WTC11 (cell line): ENCODE data around the gene TRMT11. TPM values are rescaled to one million over a fixed set of nuclear protein-coding genes. Genes with fewer than 3 reads are reported as not detected.

ENCODE experiments used
- ATAC-seq: fragments of 200-7000 bp; cut with Tn5 transposase; 2 replicates; pipeline ENCODE4 v1.10.0; 2021; ENCODE audit warnings: mild to moderate bottlenecking, moderate library complexity
- CTCF ChIA-PET: fragments of 300-600 bp; sonication (Branson Sonifier 250); formaldehyde crosslinking; loops from one replicate; lab custom pipeline; 2021; ENCODE audit warnings: antibody characterized with exemption; lab: Charles Lee
- POLR2A ChIA-PET: fragments of 350-600 bp; sonication (Branson Sonifier 250); formaldehyde crosslinking; loops from one replicate; lab custom pipeline; 2021; ENCODE audit warnings: antibody characterized with exemption; lab: Charles Lee
- DNase-seq: peaks from one replicate; pipeline ENCODE4 v3.0.0; 2021; ENCODE audit warnings: low spot score
- H3K27ac Mint-ChIP-seq: 2 replicates; pipeline ENCODE4 v1.8.0; 2021; ENCODE audit warnings: mixed read lengths
- H3K27me3 Mint-ChIP-seq: 2 replicates; pipeline ENCODE4 v1.8.0; 2021; ENCODE audit warnings: low read depth, mild to moderate bottlenecking, moderate library complexity, mixed read lengths
- H3K36me3 Mint-ChIP-seq: 2 replicates; pipeline ENCODE4 v1.8.0; 2021; ENCODE audit warnings: mixed read lengths
- H3K4me1 Mint-ChIP-seq: 2 replicates; pipeline ENCODE4 v1.8.0; 2022; ENCODE audit warnings: mixed read lengths
- H3K4me3 Mint-ChIP-seq: 2 replicates; pipeline ENCODE4 v1.8.0; 2021; ENCODE audit warnings: mild to moderate bottlenecking, moderate library complexity, mixed read lengths
- H3K9me3 Mint-ChIP-seq: 2 replicates; pipeline ENCODE4 v1.8.0; 2021; ENCODE audit warnings: mixed read lengths
- ATF1 ChIP-seq: sonication (generic); formaldehyde crosslinking; IDR thresholded peaks from 2 replicates; pipeline ENCODE4 v1.8.1; 2023; ENCODE audit warnings: mild to moderate bottlenecking, moderate library complexity, missing genetic modification reagents
- CBFB ChIP-seq: sonication (generic); formaldehyde crosslinking; IDR thresholded peaks from 2 replicates; pipeline ENCODE4 v1.8.1; 2022; ENCODE audit warnings: mild to moderate bottlenecking, low read depth, missing genetic modification reagents
- ELF4 ChIP-seq: sonication (generic); formaldehyde crosslinking; IDR thresholded peaks from 2 replicates; pipeline ENCODE4 v1.8.1; 2022; ENCODE audit warnings: low read depth, mild to moderate bottlenecking, moderate library complexity, missing genetic modification reagents
- FOXK1 ChIP-seq: sonication (generic); formaldehyde crosslinking; IDR thresholded peaks from 2 replicates; pipeline ENCODE4 v1.8.0; 2022; ENCODE audit warnings: mild to moderate bottlenecking, moderate library complexity, missing genetic modification reagents
- GABPB1 ChIP-seq: sonication (generic); formaldehyde crosslinking; IDR thresholded peaks from 2 replicates; pipeline ENCODE4 v1.8.1; 2023; ENCODE audit warnings: mild to moderate bottlenecking, missing genetic modification reagents
- HMGA2 ChIP-seq: fragments of 250-450 bp; sonication (Bioruptor Pico); IDR thresholded peaks from 2 replicates; pipeline ENCODE4 v1.4.0; 2021; ENCODE audit warnings: mild to moderate bottlenecking, moderate library complexity
- JUN ChIP-seq: sonication (generic); formaldehyde crosslinking; IDR thresholded peaks from 2 replicates; pipeline ENCODE4 v1.8.0; 2023; ENCODE audit warnings: mild to moderate bottlenecking, missing genetic modification reagents
- NFATC4 ChIP-seq: fragments of 250-450 bp; sonication (Bioruptor Pico); IDR thresholded peaks from 2 replicates; pipeline ENCODE4 v1.9.0; 2021; ENCODE audit warnings: mild to moderate bottlenecking
- NR3C1 ChIP-seq: sonication (generic); formaldehyde crosslinking; conservative IDR thresholded peaks from 2 replicates; pipeline ENCODE4 v1.8.1; 2023; ENCODE audit warnings: low read depth, mild to moderate bottlenecking, missing genetic modification reagents
- SOX15 ChIP-seq: fragments of 250-450 bp; sonication (Bioruptor Pico); IDR thresholded peaks from 2 replicates; pipeline ENCODE4 v1.9.0; 2021; ENCODE audit warnings: mild to moderate bottlenecking
- TCF7 ChIP-seq: sonication (generic); formaldehyde crosslinking; IDR thresholded peaks from 2 replicates; pipeline ENCODE4 v1.8.0; 2022; ENCODE audit warnings: mild to moderate bottlenecking, low read depth, missing genetic modification reagents, moderate library complexity
- ZNF121 ChIP-seq: sonication (generic); formaldehyde crosslinking; IDR thresholded peaks from 2 replicates; pipeline ENCODE4 v1.8.0; 2023; ENCODE audit warnings: missing genetic modification reagents
- ZNF423 ChIP-seq: fragments of 250-450 bp; sonication (Bioruptor Pico); IDR thresholded peaks from 2 replicates; pipeline ENCODE4 v2.1.2; 2022; ENCODE audit warnings: mild to moderate bottlenecking, moderate library complexity
- total RNA-seq: library from RNA; stranded (reverse); gene quantifications from 3 replicates; pipeline ENCODE4 v1.2.3, GENCODE V29; 2021
- TF ChIP-seq, protein P1 (sequence below): sonication (generic); formaldehyde crosslinking; IDR thresholded peaks from 2 replicates; pipeline ENCODE4 v1.8.1; 2022; ENCODE audit warnings: low read depth, mild to moderate bottlenecking, moderate library complexity, missing genetic modification reagents, borderline replicate concordance
- TF ChIP-seq, protein P2 (sequence below): sonication (generic); formaldehyde crosslinking; IDR thresholded peaks from 2 replicates; pipeline ENCODE4 v1.8.1; 2023; ENCODE audit warnings: mild to moderate bottlenecking, missing genetic modification reagents, moderate library complexity
- TF ChIP-seq, protein P3 (sequence below): sonication (generic); formaldehyde crosslinking; IDR thresholded peaks from 2 replicates; pipeline ENCODE4 v1.8.1; 2023; ENCODE audit warnings: mild to moderate bottlenecking, moderate library complexity, missing genetic modification reagents
- TF ChIP-seq, protein P4 (sequence below): sonication (generic); formaldehyde crosslinking; IDR thresholded peaks from 2 replicates; pipeline ENCODE4 v1.8.1; 2023; ENCODE audit warnings: mild to moderate bottlenecking, missing genetic modification reagents
- TF ChIP-seq, protein P5 (sequence below): sonication (generic); formaldehyde crosslinking; conservative IDR thresholded peaks from 2 replicates; pipeline ENCODE4 v1.8.1; 2022; ENCODE audit warnings: mild to moderate bottlenecking, missing genetic modification reagents
- TF ChIP-seq, protein P6 (sequence below): fragments of 250-450 bp; sonication (Bioruptor Pico); IDR thresholded peaks from 2 replicates; pipeline ENCODE4 v1.9.0; 2021; ENCODE audit warnings: mild to moderate bottlenecking, borderline replicate concordance

TRMT11 gene
- total RNA-seq, 1 experiment from 2014 or later = 32.3 TPM

DNA sequence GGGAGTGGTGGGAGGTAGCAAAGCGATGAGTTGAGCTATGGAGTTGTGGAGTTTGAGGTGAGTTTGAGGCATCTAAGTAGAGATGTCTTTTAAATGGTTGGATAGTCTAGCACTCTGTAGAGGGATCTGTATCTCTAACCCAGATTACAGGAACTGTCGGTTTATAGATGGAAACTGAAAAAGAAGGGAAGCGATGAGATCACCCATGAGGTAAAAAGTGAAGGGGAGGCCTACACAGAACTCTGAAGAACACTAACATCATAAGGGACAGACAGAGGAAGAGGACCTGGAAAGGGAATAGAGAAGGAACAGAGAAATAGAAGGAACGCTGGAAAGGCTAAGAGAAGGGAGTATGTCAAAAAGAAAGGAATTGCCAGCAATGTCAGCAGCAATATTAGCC is 27.3 kb upstream of the TRMT11 start:
- no peak for ATAC-seq
- Mint-ChIP-seq H3K27me3 (no peaks in the 10 kb centered on the region), H3K27ac (no peak overlapping the region), H3K4me3 (no peak overlapping the region), H3K4me1 (peaks cover 4% of the 10 kb centered on the region; the same call in 1 of the 2 replicates), H3K36me3 (no peaks in the 10 kb centered on the region), H3K9me3 (no peaks in the 10 kb centered on the region)
- DNase-seq = no peak
- ChIA-PET POLR2A (interaction anchor here (1.1 kb wide), 1 partner anchor 12 kb away, joined by 6 read pairs; no protein-coding TSS in a partner anchor), CTCF (interaction anchor here (3.0 kb wide), 1 partner anchor 15 kb away, joined by 12 read pairs; no protein-coding TSS in a partner anchor)
- TF ChIP-seq TCF7 (CRISPR knock-in tag) (no peak), GABPB1 (CRISPR knock-in tag) (no peak), ELF4 (CRISPR knock-in tag) (no peak), ZNF121 (CRISPR knock-in tag) (no peak), SOX15 (CRISPR knock-in tag) (no peak), CBFB (no peak), NR3C1 (CRISPR knock-in tag) (no peak), JUN (CRISPR knock-in tag) (no peak), NFATC4 (no peak), FOXK1 (CRISPR knock-in tag) (no peak), ATF1 (CRISPR knock-in tag) (no peak), ZNF423 (CRISPR knock-in tag) (no peak)
- TF ChIP-seq, protein P1, sequence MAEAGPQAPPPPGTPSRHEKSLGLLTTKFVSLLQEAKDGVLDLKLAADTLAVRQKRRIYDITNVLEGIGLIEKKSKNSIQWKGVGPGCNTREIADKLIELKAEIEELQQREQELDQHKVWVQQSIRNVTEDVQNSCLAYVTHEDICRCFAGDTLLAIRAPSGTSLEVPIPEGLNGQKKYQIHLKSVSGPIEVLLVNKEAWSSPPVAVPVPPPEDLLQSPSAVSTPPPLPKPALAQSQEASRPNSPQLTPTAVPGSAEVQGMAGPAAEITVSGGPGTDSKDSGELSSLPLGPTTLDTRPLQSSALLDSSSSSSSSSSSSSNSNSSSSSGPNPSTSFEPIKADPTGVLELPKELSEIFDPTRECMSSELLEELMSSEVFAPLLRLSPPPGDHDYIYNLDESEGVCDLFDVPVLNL (CRISPR knock-in tag) = no peak
- TF ChIP-seq, protein P2, sequence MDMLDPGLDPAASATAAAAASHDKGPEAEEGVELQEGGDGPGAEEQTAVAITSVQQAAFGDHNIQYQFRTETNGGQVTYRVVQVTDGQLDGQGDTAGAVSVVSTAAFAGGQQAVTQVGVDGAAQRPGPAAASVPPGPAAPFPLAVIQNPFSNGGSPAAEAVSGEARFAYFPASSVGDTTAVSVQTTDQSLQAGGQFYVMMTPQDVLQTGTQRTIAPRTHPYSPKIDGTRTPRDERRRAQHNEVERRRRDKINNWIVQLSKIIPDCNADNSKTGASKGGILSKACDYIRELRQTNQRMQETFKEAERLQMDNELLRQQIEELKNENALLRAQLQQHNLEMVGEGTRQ (CRISPR knock-in tag) = no peak
- TF ChIP-seq, protein P3, sequence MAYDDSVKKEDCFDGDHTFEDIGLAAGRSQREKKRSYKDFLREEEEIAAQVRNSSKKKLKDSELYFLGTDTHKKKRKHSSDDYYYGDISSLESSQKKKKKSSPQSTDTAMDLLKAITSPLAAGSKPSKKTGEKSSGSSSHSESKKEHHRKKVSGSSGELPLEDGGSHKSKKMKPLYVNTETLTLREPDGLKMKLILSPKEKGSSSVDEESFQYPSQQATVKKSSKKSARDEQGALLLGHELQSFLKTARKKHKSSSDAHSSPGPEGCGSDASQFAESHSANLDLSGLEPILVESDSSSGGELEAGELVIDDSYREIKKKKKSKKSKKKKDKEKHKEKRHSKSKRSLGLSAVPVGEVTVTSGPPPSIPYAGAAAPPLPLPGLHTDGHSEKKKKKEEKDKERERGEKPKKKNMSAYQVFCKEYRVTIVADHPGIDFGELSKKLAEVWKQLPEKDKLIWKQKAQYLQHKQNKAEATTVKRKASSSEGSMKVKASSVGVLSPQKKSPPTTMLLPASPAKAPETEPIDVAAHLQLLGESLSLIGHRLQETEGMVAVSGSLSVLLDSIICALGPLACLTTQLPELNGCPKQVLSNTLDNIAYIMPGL (CRISPR knock-in tag) = no peak

DNA sequence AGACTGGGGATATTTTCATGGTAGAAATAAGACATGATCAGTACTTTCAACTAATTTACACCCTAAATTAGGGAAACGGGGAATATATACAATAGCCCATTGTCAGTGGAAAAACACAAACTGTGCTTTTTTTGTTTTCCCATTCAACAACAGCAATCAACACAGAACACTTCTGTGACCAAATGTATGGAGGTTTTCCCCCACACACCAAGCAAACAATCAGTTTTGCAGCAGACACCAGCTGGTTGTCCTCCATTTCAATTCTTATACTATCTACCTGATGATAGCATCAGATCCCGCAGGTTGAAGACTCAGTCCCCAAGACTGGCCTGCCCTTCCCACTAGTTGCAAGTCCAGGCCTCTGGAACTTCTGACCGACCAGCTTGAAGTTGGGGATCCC is 25.2 kb upstream of the TRMT11 start:
- ATAC-seq (no peak), DNase-seq (no peak)
- Mint-ChIP-seq H3K9me3 (no peaks in the 10 kb centered on the region), H3K27me3 (no peaks in the 10 kb centered on the region), H3K4me1 (peaks cover 1% of the 10 kb centered on the region; the same call in 1 of the 2 replicates), H3K36me3 (no peaks in the 10 kb centered on the region), H3K4me3 (no peak overlapping the region), H3K27ac (no peak overlapping the region)
- CTCF ChIA-PET = no interaction called here
- POLR2A ChIA-PET = no interaction called here
- TF ChIP-seq, protein P4, sequence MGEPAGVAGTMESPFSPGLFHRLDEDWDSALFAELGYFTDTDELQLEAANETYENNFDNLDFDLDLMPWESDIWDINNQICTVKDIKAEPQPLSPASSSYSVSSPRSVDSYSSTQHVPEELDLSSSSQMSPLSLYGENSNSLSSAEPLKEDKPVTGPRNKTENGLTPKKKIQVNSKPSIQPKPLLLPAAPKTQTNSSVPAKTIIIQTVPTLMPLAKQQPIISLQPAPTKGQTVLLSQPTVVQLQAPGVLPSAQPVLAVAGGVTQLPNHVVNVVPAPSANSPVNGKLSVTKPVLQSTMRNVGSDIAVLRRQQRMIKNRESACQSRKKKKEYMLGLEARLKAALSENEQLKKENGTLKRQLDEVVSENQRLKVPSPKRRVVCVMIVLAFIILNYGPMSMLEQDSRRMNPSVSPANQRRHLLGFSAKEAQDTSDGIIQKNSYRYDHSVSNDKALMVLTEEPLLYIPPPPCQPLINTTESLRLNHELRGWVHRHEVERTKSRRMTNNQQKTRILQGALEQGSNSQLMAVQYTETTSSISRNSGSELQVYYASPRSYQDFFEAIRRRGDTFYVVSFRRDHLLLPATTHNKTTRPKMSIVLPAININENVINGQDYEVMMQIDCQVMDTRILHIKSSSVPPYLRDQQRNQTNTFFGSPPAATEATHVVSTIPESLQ (CRISPR knock-in tag) = no peak
- TF ChIP-seq, protein P5, sequence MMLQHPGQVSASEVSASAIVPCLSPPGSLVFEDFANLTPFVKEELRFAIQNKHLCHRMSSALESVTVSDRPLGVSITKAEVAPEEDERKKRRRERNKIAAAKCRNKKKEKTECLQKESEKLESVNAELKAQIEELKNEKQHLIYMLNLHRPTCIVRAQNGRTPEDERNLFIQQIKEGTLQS = no peak
- TF ChIP-seq, protein P6, sequence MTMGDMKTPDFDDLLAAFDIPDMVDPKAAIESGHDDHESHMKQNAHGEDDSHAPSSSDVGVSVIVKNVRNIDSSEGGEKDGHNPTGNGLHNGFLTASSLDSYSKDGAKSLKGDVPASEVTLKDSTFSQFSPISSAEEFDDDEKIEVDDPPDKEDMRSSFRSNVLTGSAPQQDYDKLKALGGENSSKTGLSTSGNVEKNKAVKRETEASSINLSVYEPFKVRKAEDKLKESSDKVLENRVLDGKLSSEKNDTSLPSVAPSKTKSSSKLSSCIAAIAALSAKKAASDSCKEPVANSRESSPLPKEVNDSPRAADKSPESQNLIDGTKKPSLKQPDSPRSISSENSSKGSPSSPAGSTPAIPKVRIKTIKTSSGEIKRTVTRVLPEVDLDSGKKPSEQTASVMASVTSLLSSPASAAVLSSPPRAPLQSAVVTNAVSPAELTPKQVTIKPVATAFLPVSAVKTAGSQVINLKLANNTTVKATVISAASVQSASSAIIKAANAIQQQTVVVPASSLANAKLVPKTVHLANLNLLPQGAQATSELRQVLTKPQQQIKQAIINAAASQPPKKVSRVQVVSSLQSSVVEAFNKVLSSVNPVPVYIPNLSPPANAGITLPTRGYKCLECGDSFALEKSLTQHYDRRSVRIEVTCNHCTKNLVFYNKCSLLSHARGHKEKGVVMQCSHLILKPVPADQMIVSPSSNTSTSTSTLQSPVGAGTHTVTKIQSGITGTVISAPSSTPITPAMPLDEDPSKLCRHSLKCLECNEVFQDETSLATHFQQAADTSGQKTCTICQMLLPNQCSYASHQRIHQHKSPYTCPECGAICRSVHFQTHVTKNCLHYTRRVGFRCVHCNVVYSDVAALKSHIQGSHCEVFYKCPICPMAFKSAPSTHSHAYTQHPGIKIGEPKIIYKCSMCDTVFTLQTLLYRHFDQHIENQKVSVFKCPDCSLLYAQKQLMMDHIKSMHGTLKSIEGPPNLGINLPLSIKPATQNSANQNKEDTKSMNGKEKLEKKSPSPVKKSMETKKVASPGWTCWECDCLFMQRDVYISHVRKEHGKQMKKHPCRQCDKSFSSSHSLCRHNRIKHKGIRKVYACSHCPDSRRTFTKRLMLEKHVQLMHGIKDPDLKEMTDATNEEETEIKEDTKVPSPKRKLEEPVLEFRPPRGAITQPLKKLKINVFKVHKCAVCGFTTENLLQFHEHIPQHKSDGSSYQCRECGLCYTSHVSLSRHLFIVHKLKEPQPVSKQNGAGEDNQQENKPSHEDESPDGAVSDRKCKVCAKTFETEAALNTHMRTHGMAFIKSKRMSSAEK = no peak
- no peak for TF ChIP-seq HMGA2 (CRISPR knock-in tag)
